Vagina (tissue), 2 donors: ENCODE measurements around the gene PANX1.

Source experiments
- POLR2A ChIP-seq, 2 donors: fragments of 450-650 bp; IDR thresholded peaks; one replicate each; pipeline ENCODE4 v1.6.1; 2017; ENCODE audit warnings: antibody characterized with exemption in 2 of 2, mild to moderate bottlenecking in 2 of 2, moderate library complexity in 2 of 2
- POLR2AphosphoS5 ChIP-seq, 2 donors: sonication (generic); formaldehyde crosslinking; IDR thresholded peaks; one replicate each; pipeline ENCODE4 v1.9.0; 2017; ENCODE audit warnings: antibody characterized with exemption in 2 of 2, mild to moderate bottlenecking in 2 of 2, low read depth in 1 of 2; ENCODE audit not compliant: insufficient read depth in 1 of 2

- TF ChIP-seq POLR2AphosphoS5 (IDR thresholded peaks at IDR 0.05; ENCODE audit: insufficient read depth in 1 of 2, low read depth in 1 of 2) (no peak), POLR2A (IDR thresholded peaks at IDR 0.05) (no peak)
These were observed 82.7 kb downstream of the PANX1 start for GRCh38 chr11:94211261-94211830.
